OCI-LY7 (cell line): ENCODE data around the gene NCOA3. TPM values are rescaled to one million over a fixed set of nuclear protein-coding genes. Genes with fewer than 3 reads are reported as not detected.

ENCODE experiments used
- BruUV-seq: library from RNA; stranded (reverse); fragments of 400-500 nt; replicated peaks from 2 replicates; lab custom pipeline; 2021; lab: Mats Ljungman, UMichigan
- CTCF ChIA-PET: fragments of 300-600 bp; sonication (Branson Sonifier 250); formaldehyde crosslinking; loops from one replicate; lab custom pipeline; 2022; ENCODE audit warnings: antibody characterized with exemption; ENCODE audit not compliant: unreplicated experiment; lab: Charles Lee
- POLR2A ChIA-PET: fragments of 300-600 bp; sonication (Branson Sonifier 250); formaldehyde crosslinking; loops from one replicate; lab custom pipeline; 2022; ENCODE audit warnings: antibody characterized with exemption; lab: Charles Lee
- DNase-seq: peaks from one replicate; pipeline ENCODE4 v3.0.0-alpha.2; 2015; ENCODE audit warnings: low spot score
- H2AFZ ChIP-seq: fragments of 200-600 bp; sonication (generic), shearing (Covaris generic); 2 replicates; pipeline ENCODE4 v1.6.1; 2014; ENCODE audit warnings: mild to moderate bottlenecking, antibody characterized with exemption, low read length, moderate library complexity
- H3K27ac ChIP-seq: fragments of 200-600 bp; sonication (generic); 2 replicates; pipeline ENCODE4 v1.5.1; 2014; ENCODE audit warnings: mixed run types, low read depth, mild to moderate bottlenecking, moderate library complexity, low read length, inconsistent platforms; ENCODE audit not compliant: poor library complexity, severe bottlenecking
- H3K36me3 ChIP-seq: fragments of 200-600 bp; sonication (generic); 2 replicates; pipeline ENCODE4 v1.6.1; 2014; ENCODE audit warnings: mild to moderate bottlenecking, antibody characterized with exemption, low read length, moderate library complexity, mixed read lengths; ENCODE audit not compliant: insufficient read depth
- H3K4me1 ChIP-seq: fragments of 200-600 bp; sonication (generic); 2 replicates; pipeline ENCODE4 v1.5.1; 2014; ENCODE audit warnings: mild to moderate bottlenecking, low read length; ENCODE audit not compliant: insufficient read depth, poor library complexity, severe bottlenecking
- H3K4me2 ChIP-seq: fragments of 200-600 bp; sonication (generic); 2 replicates; pipeline ENCODE4 v1.6.1; 2014; ENCODE audit warnings: mild to moderate bottlenecking, low read length
- H3K4me3 ChIP-seq: fragments of 200-600 bp; sonication (generic); 2 replicates; pipeline ENCODE4 v1.5.1; 2014; ENCODE audit warnings: mild to moderate bottlenecking, low read depth, low read length; ENCODE audit not compliant: poor library complexity, severe bottlenecking
- H3K79me2 ChIP-seq: fragments of 200-600 bp; sonication (generic); 2 replicates; pipeline ENCODE4 v1.6.1; 2016; ENCODE audit warnings: low read depth, mild to moderate bottlenecking, low read length, moderate library complexity, mixed read lengths; ENCODE audit not compliant: insufficient read depth
- H3K9me2 ChIP-seq: fragments of 200-600 bp; sonication (generic); 2 replicates; pipeline ENCODE4 v1.6.1; 2016; ENCODE audit warnings: mild to moderate bottlenecking, low read length, mixed read lengths; ENCODE audit not compliant: insufficient read depth
- H3K9me3 ChIP-seq: fragments of 200-600 bp; sonication (generic); 2 replicates; pipeline ENCODE4 v1.6.1; 2014; ENCODE audit warnings: mild to moderate bottlenecking, mixed run types, low read length, mixed read lengths
- H4K20me1 ChIP-seq: fragments of 200-600 bp; sonication (generic); 2 replicates; pipeline ENCODE4 v1.6.1; 2014; ENCODE audit warnings: mild to moderate bottlenecking, antibody characterized with exemption, low read length, moderate library complexity, mixed read lengths; ENCODE audit not compliant: insufficient read depth
- EZH2phosphoT487 ChIP-seq: fragments of 200-600 bp; sonication (generic); IDR thresholded peaks from 2 replicates; pipeline ENCODE4 v1.6.1; 2018; ENCODE audit warnings: low read depth, borderline replicate concordance, mild to moderate bottlenecking, mixed run types, antibody characterized with exemption, low read length, moderate library complexity, mixed read lengths
- intact Hi-C: fragments of 100-400 bp; cut with micrococcal nuclease; formaldehyde crosslinking; loops from one replicate; pipeline ENCODE4 v1.10.0; 2022; ENCODE audit not compliant: unreplicated experiment
- total RNA-seq, 2 experiments: library from RNA; depleted of rRNA in 1 of 2; stranded (reverse); fragments of >200 nt in 1 of 2; shearing (Covaris generic) in 1 of 2; gene quantifications; 2 replicates each; pipeline ENCODE4 v1.2.3, GENCODE V29; 2014 to 2022
- TF ChIP-seq, protein P1 (sequence below): fragments of 200-600 bp; sonication (generic); conservative IDR thresholded peaks from 2 replicates; pipeline ENCODE4 v1.5.1; 2014; ENCODE audit warnings: mild to moderate bottlenecking, antibody characterized with exemption, low read length, moderate library complexity, mixed read lengths

NCOA3 gene
- total RNA-seq, 2 experiments from 2014 or later, result 50.5 to 75.6 TPM

GRCh38 chr20:47546184-47547033 lies 44.7 kb downstream of the NCOA3 start:
- DNase-seq, result no peak
- Histone ChIP-seq H4K20me1 (peaks cover 12% of the 10 kb centered on the region), H3K4me2 (no peak overlapping the region), H3K4me1 (peaks cover 54% of the 10 kb centered on the region), H3K79me2 (peaks cover 99% of the 10 kb centered on the region), H3K4me3 (no peak overlapping the region), H2AFZ (no peak overlapping the region), H3K9me2 (no peaks in the 10 kb centered on the region), H3K9me3 (no peaks in the 10 kb centered on the region), H3K27ac (no peak overlapping the region), H3K36me3 (peaks cover 40% of the 10 kb centered on the region; the same call in 1 of the 2 replicates)
- ChIA-PET POLR2A (interaction anchor here (0.6 to 1.0 kb wide), 3 partner anchors 9 to 14 kb away, joined by 3 to 4 read pairs (median 3); no protein-coding TSS in a partner anchor), CTCF (no interaction called here)
- no TSS peak for BruUV-seq
- no peak for TF ChIP-seq EZH2phosphoT487
- TF ChIP-seq, protein P1, sequence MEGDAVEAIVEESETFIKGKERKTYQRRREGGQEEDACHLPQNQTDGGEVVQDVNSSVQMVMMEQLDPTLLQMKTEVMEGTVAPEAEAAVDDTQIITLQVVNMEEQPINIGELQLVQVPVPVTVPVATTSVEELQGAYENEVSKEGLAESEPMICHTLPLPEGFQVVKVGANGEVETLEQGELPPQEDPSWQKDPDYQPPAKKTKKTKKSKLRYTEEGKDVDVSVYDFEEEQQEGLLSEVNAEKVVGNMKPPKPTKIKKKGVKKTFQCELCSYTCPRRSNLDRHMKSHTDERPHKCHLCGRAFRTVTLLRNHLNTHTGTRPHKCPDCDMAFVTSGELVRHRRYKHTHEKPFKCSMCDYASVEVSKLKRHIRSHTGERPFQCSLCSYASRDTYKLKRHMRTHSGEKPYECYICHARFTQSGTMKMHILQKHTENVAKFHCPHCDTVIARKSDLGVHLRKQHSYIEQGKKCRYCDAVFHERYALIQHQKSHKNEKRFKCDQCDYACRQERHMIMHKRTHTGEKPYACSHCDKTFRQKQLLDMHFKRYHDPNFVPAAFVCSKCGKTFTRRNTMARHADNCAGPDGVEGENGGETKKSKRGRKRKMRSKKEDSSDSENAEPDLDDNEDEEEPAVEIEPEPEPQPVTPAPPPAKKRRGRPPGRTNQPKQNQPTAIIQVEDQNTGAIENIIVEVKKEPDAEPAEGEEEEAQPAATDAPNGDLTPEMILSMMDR, result no peak
- intact Hi-C loops, result no loop called here

DNA sequence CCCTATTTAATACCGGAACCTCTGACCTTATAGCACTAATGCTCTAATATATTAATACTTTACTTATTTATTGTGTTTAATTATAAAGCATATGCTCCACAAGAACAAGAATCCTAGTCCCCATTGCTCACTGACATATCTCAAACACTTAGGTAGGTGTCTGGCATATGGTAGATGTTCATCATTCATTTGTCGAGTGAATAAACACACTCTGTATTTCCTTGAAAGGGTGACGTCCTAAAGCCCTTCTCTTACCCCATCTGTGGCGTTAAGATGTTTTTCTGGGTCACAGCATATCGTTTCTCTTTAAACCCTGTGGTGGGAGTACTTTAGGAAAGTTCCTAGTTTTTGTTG lies 45.3 kb downstream of the NCOA3 start:
- peaks cover 99% of the 10 kb centered on the region for H3K79me2 ChIP-seq
- DNase-seq, result no peak
- no peaks in the 10 kb centered on the region for H3K9me3 ChIP-seq
- peaks cover 55% of the 10 kb centered on the region for H3K4me1 ChIP-seq
- H3K4me3 ChIP-seq, result no peak overlapping the region
- no peak overlapping the region for H3K4me2 ChIP-seq
- ChIA-PET POLR2A (no interaction called here), CTCF (no interaction called here)
- H3K9me2 ChIP-seq, result no peaks in the 10 kb centered on the region
- intact Hi-C loops, result no loop called here
- H4K20me1 ChIP-seq, result peaks cover 12% of the 10 kb centered on the region
- no peak overlapping the region for H2AFZ ChIP-seq
- H3K27ac ChIP-seq, result no peak overlapping the region
- H3K36me3 ChIP-seq, result peaks cover 38% of the 10 kb centered on the region
- TF ChIP-seq, protein P1, result no peak
- no peak for TF ChIP-seq EZH2phosphoT487
- no TSS peak for BruUV-seq

DNA sequence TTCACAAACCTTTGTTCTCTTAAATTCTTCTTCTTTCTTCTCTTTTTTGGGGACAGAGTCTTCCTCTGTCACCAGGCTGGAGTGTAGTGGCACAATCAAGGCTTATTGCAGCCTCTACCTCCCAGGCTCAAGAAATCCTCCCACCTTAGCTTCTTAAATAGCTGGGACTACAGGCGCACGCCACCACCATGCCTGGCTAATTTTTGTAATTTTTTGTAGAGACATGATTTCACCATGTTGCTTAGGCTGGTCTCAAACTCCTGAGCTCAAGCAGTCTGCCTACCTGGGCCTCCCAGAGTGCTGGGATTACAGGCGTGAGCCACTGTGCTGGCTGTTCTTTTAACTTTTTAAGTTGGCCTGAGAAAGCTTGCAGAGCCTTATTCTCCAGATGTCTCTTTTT lies 48.0 kb downstream of the NCOA3 start:
- no TSS peak for BruUV-seq
- Histone ChIP-seq H3K9me3 (no peaks in the 10 kb centered on the region), H2AFZ (no peak overlapping the region), H3K9me2 (no peaks in the 10 kb centered on the region), H3K79me2 (peaks cover 85% of the 10 kb centered on the region), H3K27ac (no peak overlapping the region), H3K4me2 (no peak overlapping the region), H4K20me1 (peaks cover 9% of the 10 kb centered on the region), H3K4me1 (peaks cover 34% of the 10 kb centered on the region), H3K4me3 (no peak overlapping the region), H3K36me3 (peaks cover 40% of the 10 kb centered on the region)
- no peak for DNase-seq
- TF ChIP-seq, protein P1, result no peak
- TF ChIP-seq EZH2phosphoT487, result no peak
- CTCF ChIA-PET, result no interaction called here
- POLR2A ChIA-PET, result interaction anchor here (0.7 to 1.4 kb wide), 4 partner anchors 10 to 107 kb away, joined by 3 to 6 read pairs (median 4); no protein-coding TSS in a partner anchor
- intact Hi-C loops, result no loop called here
